ENCODE data around the gene SIKE1. TPM values are rescaled to one million over a fixed set of nuclear protein-coding genes. Genes with fewer than 3 reads are reported as not detected.

Gene SIKE1
- total RNA-seq: 48.3 and 56.8 TPM in 2 replicates

DNA sequence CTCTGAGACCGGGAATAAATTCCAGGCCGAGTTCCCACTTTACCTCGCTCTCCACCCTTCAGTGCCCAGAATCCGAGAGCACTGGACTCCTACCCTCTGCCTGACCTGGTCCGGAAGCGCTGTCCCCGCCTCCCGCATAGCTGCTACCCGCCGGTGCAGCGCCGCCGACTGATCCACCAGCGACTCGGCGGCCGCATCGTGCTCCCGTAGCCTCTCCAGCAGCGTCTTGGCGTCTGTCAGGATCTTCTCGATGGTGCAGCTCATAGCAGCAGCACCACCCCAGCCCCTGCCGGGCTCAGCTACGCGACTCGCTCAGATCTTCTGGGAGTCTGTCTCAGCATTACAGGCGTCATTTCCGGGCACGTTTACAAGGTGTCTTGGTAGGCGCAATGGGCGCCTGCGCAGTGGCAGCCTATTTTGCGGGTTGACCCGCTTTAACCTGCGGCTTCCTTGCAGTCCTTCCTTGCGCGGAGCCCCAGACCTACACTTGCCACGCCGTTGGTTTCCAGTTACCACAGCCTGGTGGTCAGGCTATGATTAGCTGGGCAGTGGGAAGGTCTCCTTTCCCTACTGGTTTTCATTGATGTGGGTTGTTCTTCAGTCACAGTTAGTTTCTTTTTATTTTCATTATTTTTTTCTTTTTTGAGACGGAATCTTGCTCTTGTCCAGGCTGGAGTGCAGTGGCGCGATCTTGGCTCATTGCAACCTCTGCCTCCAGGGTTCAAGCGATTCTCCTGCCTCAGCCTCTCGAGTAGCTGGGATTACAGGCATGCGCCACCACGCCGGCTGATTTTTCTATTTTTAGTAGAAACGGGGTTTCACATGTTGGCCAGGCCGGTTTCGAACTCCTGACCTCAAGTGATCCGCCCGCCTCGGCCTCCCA lies at the start of gene SIKE1:
Gene SIKE1, minus strand, starts transcription at position 342 of the 883 bp plus-strand sequence. Its CDS starts 78 bp downstream, at position 264.

DNA sequence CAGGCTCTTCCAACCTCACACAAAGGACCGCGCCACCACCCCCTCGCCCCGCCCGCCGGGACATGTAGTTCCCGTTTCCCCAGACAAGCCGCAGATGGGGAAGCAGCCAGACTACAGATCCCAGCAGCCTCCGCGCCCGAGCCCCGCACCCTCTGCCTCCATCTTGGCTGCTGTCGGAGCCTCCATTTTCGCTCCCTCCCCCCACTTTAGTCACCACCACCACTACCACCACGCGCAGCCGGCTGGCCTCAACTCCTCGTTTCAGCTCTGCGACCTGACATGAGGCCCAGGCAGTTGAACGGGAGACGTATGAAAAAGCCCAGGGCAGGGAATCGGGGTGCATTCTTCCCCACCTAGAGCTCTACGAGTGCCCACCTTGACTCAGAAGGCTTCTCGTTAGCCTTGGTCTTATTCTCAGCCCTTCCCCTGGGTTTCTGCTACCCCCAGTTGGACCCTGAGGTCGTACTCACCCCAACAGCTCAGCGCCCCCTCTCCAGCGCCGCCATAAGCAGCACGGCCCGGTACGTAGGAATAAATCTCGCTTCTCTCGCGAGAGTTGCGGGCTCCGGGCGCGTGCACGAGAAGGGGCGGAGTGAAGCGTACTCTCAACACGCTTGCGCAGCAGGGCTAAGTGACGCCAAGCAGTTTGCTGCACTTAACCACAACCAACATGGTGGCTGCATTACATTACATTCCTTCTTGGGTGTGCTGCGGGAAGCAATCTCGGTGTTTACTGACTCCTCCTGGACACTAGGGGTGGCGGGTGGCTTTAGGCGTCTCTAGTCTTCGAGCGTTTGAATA lies 22.8 kb downstream of the SIKE1 start, which contains the start of gene CSDE1:
Gene CSDE1, minus strand, starts transcription at position 530 of the 801 bp plus-strand sequence. CDS start 18,094 bp downstream, outside the sequence.

Small RNA genes lying within 50 kb of the gene (small RNA-seq; reads per million reads assigned to genes)
- gene RNY1P13: not detected

Other genes starting within 250 kb of the SIKE1 start
- 25.1 and 28.2 TPM in 2 replicates for gene BCAS2, start 199.1 kb downstream of the SIKE1 start, total RNA-seq
- gene DENND2C, start 110.6 kb downstream of the SIKE1 start, total RNA-seq: 10.6 and 10.8 TPM in 2 replicates
- not detected in 2 replicates for gene AMPD1, start 85.1 kb downstream of the SIKE1 start, total RNA-seq
- 42.8 and 105 TPM in 2 replicates for gene NRAS, start 63.9 kb downstream of the SIKE1 start, total RNA-seq
- 420 and 592 TPM in 2 replicates for gene CSDE1, start 22.7 kb downstream of the SIKE1 start, total RNA-seq
- gene SYCP1, start 74.2 kb upstream of the SIKE1 start, total RNA-seq: not detected in 2 replicates
- gene TSHB, start 249.1 kb upstream of the SIKE1 start, total RNA-seq: not detected in 2 replicates